Measurements from ENCODE around the gene IZUMO1.

DNA sequence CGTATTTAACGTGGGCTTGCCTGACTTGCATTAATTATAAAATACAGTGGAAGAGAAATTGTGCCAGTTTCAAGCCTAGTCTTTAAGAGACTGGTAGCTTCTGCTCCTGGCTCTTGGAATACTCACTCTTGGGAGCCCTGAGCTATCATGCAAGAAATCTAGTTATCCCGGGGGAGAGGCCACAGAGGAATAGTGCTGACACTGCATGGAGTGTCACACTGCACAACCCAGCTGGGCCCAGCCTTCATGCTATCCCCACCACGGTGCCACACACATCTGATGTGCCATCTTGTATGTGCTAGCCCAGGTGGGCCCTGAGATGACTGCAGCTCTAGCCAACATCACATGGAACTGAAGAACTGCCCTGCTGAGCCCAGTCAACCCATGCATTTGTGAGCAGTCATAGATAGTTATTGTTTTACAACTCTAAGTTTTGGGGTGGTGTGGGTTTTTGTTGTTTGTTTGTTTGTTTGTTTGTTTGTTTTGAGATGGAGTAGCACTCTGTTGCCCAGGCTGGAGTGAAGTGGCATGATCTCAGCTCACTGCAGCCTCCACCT lies 35.5 kb downstream of the IZUMO1 start:
- TF ChIP-seq, protein P1, sequence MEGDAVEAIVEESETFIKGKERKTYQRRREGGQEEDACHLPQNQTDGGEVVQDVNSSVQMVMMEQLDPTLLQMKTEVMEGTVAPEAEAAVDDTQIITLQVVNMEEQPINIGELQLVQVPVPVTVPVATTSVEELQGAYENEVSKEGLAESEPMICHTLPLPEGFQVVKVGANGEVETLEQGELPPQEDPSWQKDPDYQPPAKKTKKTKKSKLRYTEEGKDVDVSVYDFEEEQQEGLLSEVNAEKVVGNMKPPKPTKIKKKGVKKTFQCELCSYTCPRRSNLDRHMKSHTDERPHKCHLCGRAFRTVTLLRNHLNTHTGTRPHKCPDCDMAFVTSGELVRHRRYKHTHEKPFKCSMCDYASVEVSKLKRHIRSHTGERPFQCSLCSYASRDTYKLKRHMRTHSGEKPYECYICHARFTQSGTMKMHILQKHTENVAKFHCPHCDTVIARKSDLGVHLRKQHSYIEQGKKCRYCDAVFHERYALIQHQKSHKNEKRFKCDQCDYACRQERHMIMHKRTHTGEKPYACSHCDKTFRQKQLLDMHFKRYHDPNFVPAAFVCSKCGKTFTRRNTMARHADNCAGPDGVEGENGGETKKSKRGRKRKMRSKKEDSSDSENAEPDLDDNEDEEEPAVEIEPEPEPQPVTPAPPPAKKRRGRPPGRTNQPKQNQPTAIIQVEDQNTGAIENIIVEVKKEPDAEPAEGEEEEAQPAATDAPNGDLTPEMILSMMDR (IDR thresholded peaks at IDR 0.05; ENCODE audit: low read depth, low read length) = no peak
- TF ChIP-seq POLR2A (IDR thresholded peaks at IDR 0.05; ENCODE audit: extremely low read depth, insufficient read length) = no peak
